ENCODE results near the gene KCTD21.

DNA sequence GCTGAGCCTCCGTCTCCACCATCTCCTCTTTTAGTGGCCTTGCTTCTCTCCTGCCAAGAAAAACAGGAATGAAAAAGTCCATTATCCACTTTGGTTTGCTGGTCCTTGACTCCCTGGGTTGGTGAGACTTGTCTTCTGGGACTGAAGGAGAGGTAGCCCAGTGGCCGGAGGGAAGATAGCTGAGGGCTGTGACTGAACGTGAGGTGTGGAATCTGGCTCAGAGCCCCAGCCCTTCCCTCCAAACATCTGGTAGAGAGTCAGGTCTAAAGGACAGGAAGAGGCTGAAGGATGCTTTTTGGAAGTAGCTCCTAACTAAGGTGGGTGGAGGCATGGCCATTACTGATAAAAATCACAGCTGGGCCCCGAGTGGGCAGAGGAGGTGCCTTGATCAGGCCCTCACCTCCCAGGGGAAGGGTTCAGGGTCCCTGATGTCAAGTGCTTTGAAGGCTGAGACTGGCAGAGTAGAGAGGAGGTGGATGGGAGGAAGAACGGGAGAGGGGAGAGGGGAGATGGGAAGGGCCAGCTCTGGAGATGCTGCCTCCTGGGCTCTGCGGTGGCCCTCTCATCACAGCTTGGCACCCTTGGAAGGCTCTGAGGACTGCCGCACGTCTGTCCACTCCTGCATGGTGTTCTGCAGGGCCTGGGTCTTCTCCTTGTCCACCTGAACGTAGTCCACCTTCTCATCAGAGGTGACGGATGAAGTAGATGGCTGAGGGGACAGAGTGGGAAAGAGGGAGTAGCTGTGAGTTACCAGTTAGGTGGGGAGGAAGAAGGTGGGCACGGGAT lies 30.5 kb upstream of the KCTD21 start:
- TF ChIP-seq, protein P1, sequence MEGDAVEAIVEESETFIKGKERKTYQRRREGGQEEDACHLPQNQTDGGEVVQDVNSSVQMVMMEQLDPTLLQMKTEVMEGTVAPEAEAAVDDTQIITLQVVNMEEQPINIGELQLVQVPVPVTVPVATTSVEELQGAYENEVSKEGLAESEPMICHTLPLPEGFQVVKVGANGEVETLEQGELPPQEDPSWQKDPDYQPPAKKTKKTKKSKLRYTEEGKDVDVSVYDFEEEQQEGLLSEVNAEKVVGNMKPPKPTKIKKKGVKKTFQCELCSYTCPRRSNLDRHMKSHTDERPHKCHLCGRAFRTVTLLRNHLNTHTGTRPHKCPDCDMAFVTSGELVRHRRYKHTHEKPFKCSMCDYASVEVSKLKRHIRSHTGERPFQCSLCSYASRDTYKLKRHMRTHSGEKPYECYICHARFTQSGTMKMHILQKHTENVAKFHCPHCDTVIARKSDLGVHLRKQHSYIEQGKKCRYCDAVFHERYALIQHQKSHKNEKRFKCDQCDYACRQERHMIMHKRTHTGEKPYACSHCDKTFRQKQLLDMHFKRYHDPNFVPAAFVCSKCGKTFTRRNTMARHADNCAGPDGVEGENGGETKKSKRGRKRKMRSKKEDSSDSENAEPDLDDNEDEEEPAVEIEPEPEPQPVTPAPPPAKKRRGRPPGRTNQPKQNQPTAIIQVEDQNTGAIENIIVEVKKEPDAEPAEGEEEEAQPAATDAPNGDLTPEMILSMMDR (IDR thresholded peaks at IDR 0.05), result no peak
- TF ChIP-seq POLR2A (IDR thresholded peaks at IDR 0.05), result no peak
